IPS-18c (cell line): ENCODE results near the gene REXO4.
"Not testable (repeated sequence)": the region's sequence is repeated elsewhere in the genome, so short reads cannot be mapped to it uniquely, and the experiment has no call there.

Experiments used
- H3K4me3 ChIP-seq: 2 replicates; pipeline ENCODE4 v1.7.0; 2013; ENCODE audit warnings: low read depth, mild to moderate bottlenecking, low read length, moderate library complexity; ENCODE audit not compliant: insufficient read depth
- H3K9me3 ChIP-seq: one replicate; pipeline ENCODE4 v1.6.1; 2013; ENCODE audit warnings: mild to moderate bottlenecking, low read length, moderate library complexity; ENCODE audit not compliant: control insufficient read depth, insufficient read depth

Gene REXO4

DNA sequence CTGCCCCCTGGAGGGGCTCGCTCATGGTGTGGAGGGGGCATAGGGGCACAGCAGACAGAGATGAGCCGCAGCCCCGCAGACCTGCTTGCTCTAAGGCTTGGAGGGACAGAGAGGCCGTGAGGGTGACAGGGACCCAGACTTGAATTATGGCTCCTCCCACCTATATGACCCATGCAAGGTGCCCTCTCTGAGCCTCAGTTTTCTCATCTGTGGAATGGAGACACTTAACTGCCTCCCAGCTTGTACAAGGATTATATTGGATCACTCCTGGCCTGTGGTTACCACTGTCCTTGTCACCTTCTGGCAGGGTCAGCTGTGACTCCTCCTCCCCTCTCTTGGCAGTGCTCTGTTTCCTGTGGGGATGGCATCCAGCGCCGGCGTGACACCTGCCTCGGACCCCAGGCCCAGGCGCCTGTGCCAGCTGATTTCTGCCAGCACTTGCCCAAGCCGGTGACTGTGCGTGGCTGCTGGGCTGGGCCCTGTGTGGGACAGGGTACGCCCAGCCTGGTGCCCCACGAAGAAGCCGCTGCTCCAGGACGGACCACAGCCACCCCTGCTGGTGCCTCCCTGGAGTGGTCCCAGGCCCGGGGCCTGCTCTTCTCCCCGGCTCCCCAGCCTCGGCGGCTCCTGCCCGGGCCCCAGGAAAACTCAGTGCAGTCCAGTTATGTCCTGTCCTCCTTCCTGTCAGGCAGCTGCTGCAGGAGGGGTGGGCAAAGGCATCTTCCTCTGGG lies 37.3 kb upstream of the REXO4 start:
- Histone ChIP-seq H3K9me3 (no peaks in the 10 kb centered on the region), H3K4me3 (no peak overlapping the region)

DNA sequence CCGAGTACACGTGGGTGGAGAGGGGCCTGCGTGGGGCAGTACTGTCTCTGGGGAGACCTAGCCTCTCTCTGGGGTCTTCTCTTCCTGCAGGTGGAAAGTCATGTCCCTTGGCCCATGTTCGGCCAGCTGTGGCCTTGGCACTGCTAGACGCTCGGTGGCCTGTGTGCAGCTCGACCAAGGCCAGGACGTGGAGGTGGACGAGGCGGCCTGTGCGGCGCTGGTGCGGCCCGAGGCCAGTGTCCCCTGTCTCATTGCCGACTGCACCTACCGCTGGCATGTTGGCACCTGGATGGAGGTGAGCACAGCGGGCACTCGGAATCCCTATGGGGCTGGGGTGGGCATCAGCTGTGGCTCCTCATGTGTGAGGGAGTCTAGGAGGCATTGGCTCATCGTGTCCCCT lies 36.5 kb upstream of the REXO4 start:
- Histone ChIP-seq H3K4me3 (no peak overlapping the region), H3K9me3 (no peaks in the 10 kb centered on the region)

GRCh38 chr9:133453651-133454050 lies 35.8 kb upstream of the REXO4 start:
- H3K9me3 ChIP-seq = no peaks in the 10 kb centered on the region

GRCh38 chr9:133452562-133452961 lies 34.8 kb upstream of the REXO4 start:
- Histone ChIP-seq H3K9me3 (no peaks in the 10 kb centered on the region), H3K4me3 (no peak overlapping the region)

More at GRCh38 chr9:133453651-133454050, 35.8 kb upstream of the REXO4 start:
- no peak overlapping the region for H3K4me3 ChIP-seq

GRCh38 chr9:133451865-133452264 lies 34.1 kb upstream of the REXO4 start:
- H3K9me3 ChIP-seq, H3K4me3 ChIP-seq: not testable (repeated sequence)

GRCh38 chr9:133449760-133450159 lies 31.9 kb upstream of the REXO4 start:
- H3K4me3 ChIP-seq = no peak overlapping the region
- H3K9me3 ChIP-seq = no peaks in the 10 kb centered on the region

- Histone ChIP-seq H3K9me3 (no peaks in the 10 kb centered on the region), H3K4me3 (no peak overlapping the region)
Observed at GRCh38 chr9:133448487-133448972, 30.7 kb upstream of the REXO4 start.

DNA sequence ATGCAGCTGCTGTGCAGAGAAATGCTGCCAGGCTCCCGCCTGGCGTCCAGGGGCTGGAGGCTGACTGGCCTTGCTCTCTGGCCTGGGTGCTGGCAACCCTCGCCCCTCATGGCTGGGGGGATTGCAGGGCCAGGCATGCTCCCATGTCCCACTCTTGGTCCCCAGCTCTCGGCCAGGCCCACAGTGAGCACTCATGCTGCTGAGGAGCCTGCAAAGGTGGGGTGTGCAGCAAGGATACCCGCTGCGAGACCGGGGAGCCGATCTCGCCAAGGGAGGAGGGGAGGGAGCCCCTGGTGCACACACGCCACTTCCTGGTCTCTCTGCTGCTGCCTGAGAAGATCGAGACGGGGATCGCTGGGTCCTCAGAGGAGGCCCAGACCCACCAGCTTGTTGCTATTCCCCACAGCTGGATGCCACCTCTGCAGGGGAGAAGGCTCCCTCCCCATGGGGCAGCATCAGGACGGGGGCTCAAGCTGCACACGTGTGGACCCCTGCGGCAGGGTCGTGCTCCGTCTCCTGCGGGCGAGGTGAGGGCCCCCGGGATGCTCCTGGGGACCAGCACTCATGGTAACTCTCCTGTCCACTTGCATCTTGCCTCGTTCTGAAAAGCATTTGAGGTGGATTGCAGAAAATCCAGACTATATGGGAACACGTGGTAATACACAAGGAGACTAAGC lies 27.6 kb upstream of the REXO4 start:
- Histone ChIP-seq H3K4me3 (no peak overlapping the region), H3K9me3 (no peaks in the 10 kb centered on the region)

DNA sequence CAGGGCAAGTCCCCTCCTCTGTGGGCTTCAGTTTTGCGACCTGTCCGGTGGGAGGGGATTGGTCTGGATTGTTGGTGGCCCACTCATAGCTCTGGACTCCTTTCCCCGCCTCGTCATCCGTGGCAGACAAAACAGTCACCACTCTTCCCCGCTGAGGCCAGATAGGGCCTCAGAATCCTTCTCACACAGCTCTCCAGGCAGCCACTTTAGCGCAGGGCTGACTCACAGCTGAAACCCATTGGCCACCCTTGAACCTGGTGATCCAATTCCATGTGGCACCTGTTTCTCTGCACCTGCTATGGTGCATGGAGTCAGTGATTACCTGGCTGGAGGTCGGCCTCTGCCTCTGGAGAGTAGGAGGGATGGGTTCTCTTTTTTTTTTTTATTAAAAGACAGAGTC lies 26.2 kb upstream of the REXO4 start:
- peaks cover 2% of the 10 kb centered on the region for H3K9me3 ChIP-seq
- H3K4me3 ChIP-seq = no peak overlapping the region

- Histone ChIP-seq H3K4me3 (no peak overlapping the region), H3K9me3 (peaks cover 2% of the 10 kb centered on the region)
Observed at GRCh38 chr9:133443248-133443647, 25.4 kb upstream of the REXO4 start.

GRCh38 chr9:133441571-133441970 lies 23.8 kb upstream of the REXO4 start:
- no peak overlapping the region for H3K4me3 ChIP-seq
- H3K9me3 ChIP-seq = peaks cover 2% of the 10 kb centered on the region

DNA sequence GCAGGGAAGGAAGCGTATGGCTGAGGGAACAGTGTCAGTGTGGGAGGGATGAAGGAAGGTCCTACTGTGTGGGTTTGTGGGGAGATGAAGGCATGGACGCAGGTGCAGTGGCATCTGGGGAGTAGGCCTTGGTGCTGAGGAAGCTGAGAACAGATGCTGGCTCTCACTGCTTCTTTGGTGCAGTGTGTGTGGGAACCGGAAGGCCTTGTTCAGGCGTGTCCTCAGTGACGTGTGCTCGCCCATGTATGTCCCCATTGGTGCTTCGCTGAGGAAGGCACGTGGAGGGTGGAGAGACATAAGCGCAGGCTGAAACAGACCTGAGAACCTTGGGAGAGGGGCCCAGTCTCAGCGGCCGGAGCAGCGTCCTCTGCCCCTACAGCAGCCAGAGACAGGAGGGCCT lies 23.1 kb upstream of the REXO4 start:
- Histone ChIP-seq H3K9me3 (peaks cover 2% of the 10 kb centered on the region), H3K4me3 (no peak overlapping the region)

GRCh38 chr9:133439337-133439736 lies 21.5 kb upstream of the REXO4 start:
- no peak overlapping the region for H3K4me3 ChIP-seq

GRCh38 chr9:133437753-133438531 lies 20.1 kb upstream of the REXO4 start:
- Histone ChIP-seq H3K9me3 (peaks cover 2% of the 10 kb centered on the region), H3K4me3 (no peak overlapping the region)

More at GRCh38 chr9:133439337-133439736, 21.5 kb upstream of the REXO4 start:
- peaks cover 2% of the 10 kb centered on the region for H3K9me3 ChIP-seq

DNA sequence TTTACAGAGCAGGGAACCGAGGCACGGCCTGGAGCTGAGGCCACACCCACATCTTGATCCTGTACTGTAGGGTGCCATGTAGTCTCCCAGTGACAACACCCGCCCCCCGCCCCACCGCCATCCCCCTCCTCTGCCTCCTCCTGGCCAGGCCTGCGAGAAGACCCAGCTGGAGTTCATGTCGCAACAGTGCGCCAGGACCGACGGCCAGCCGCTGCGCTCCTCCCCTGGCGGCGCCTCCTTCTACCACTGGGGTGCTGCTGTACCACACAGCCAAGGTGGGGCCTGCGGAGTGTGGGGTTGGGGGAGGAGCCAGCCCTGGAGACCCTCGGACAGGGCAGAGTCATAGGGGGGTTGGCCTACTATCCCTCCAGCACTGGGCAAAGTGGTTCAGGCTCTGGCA lies 18.9 kb upstream of the REXO4 start:
- Histone ChIP-seq H3K9me3 (peaks cover 2% of the 10 kb centered on the region), H3K4me3 (no peak overlapping the region)

GRCh38 chr9:133433351-133433843 lies 15.6 kb upstream of the REXO4 start:
- Histone ChIP-seq H3K9me3 (no peaks in the 10 kb centered on the region), H3K4me3 (no peak overlapping the region)

DNA sequence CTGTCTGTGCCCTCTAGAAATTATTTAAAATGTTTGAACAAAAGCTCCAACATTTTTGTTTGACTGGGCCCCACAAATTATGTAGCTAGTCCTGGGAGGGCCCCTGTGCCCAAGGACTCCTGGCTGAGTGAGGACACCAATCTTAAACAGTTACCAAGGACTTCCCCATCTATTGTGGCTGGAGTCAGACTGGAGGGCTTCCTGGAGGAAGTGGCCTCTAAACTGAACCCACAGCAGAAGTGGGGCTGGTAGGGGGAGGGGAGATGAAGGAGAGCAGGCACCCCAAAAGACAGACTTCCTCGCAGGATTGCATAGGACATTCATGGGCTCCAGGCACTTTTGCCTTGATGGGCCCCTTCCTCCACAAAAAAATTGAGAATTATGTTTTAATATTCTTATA lies 12.4 kb upstream of the REXO4 start:
- peaks cover 5% of the 10 kb centered on the region for H3K9me3 ChIP-seq
- no peak overlapping the region for H3K4me3 ChIP-seq
